IMR-90 (cell line): ENCODE results near the gene SPATA16.

Experiments
- BHLHE40 ChIP-seq: fragments of 150-350 bp; IDR thresholded peaks from 2 replicates; pipeline ENCODE4 v1.6.1; 2016; ENCODE audit warnings: mild to moderate bottlenecking, low read depth, low read length
- CHD1 ChIP-seq: IDR thresholded peaks from 2 replicates; pipeline ENCODE4 v1.6.1; 2012; ENCODE audit warnings: low read depth, low read length, improper control_type of control experiment
- NFE2L2 ChIP-seq: fragments of 150-350 bp; IDR thresholded peaks from 2 replicates; pipeline ENCODE4 v1.6.1; 2016; ENCODE audit warnings: low read depth, mild to moderate bottlenecking, low read length
- RFX5 ChIP-seq: IDR thresholded peaks from 2 replicates; pipeline ENCODE4 v1.8.0; 2012; ENCODE audit warnings: low read depth, mild to moderate bottlenecking, low read length, moderate library complexity
- TF ChIP-seq, protein P1 (sequence below): conservative IDR thresholded peaks from 2 replicates; pipeline ENCODE4 v1.5.1; 2012; ENCODE audit warnings: mild to moderate bottlenecking, low read depth, low read length, improper control_type of control experiment

GRCh38 chr3:172973799-172974198 is 167.2 kb downstream of the SPATA16 start:
- TF ChIP-seq, protein P1, sequence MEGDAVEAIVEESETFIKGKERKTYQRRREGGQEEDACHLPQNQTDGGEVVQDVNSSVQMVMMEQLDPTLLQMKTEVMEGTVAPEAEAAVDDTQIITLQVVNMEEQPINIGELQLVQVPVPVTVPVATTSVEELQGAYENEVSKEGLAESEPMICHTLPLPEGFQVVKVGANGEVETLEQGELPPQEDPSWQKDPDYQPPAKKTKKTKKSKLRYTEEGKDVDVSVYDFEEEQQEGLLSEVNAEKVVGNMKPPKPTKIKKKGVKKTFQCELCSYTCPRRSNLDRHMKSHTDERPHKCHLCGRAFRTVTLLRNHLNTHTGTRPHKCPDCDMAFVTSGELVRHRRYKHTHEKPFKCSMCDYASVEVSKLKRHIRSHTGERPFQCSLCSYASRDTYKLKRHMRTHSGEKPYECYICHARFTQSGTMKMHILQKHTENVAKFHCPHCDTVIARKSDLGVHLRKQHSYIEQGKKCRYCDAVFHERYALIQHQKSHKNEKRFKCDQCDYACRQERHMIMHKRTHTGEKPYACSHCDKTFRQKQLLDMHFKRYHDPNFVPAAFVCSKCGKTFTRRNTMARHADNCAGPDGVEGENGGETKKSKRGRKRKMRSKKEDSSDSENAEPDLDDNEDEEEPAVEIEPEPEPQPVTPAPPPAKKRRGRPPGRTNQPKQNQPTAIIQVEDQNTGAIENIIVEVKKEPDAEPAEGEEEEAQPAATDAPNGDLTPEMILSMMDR, result no peak
- TF ChIP-seq CHD1 (no peak), RFX5 (no peak), NFE2L2 (no peak), BHLHE40 (no peak)
